HG03520 (cell line): ENCODE results near the gene ASB16.

Experiments
- ATAC-seq: cut with Tn5 transposase; IDR thresholded peaks from one replicate; pipeline ENCODE4 v1.9.1; 2021; ENCODE audit warnings: mild to moderate bottlenecking, moderate library complexity; ENCODE audit not compliant: unreplicated experiment

The ASB16 gene

DNA sequence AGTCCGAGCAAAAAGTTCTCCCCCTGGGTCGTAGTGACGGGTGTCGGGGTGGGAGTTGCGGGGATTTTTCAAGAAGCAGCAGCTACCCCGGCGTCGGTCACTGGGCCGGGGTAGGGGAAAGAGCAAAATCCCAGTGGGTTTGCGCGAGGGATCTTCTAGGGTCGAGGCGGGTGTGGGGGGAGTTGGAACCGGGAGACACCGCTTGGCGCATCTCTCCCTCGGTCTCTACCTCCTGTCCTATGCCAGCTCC is 51.3 kb downstream of the ASB16 start:
- no peak for ATAC-seq

DNA sequence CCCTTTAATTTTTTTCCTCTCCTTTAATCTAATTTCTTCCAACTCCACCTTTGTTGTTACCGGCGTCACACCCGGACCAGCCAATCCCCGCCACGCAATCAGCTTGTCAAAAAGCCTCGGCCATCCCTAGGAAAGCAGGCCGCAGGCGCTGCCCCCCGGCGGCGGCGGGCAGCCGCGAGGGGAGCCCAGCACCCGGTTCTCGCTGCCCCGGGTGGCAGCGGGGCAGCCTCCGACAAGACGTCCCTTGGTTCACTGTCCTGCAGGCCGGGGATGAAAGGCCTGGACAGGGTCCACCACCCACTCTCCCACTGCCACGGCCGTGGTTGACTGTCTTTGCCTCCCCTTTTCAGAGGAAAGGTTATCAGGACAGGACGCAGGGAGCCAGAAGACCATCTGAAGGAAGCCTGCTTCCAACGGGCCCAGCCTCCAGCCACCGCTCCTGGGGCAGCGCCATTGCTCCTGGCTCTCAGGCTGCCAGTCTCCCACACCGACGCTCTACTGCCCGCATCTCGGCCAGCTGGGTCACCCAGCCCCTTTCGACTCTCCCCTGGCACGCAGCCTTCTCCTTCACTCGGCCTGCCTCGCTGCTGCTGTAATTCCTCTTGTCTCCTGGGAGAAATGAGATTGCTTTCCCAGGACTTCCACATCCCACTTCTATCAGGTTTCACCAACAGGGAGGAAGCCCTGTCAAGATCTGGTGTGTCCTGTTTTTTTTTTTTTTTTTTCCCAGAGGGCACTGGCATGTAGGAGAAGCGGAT is 51.8 kb downstream of the ASB16 start:
- ATAC-seq: no peak

DNA sequence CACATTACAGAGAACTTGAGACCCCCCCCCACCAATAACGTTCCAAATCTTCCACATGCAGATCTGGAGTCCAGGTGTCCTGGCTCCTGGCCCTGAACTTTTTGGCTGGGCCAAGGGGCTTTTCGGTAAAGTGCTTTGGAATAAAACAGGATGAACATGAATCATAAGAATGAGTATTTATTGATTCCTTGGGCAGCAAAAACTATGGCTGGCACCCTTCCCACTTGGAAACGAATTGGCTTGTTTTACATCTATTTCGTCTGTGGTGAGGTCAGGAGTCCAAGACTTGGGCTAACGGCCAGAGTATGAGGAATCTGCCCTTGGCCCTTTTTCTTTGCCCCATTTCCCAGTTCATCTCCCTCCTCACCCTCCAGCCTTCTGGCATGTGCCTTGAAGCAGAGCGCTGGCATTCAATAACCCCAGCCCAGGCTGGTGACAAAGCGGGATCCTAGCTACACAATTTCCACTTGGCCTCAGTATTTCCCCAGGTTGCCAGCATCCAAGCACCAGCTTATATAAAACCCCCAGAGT is 53.1 kb downstream of the ASB16 start:
- ATAC-seq: no peak
